Fibroblast of lung (primary cell): ENCODE data around the gene ABCF3.

Experiments used
- EZH2 ChIP-seq: IDR thresholded peaks from 2 replicates; pipeline ENCODE4 v1.5.1; 2012; ENCODE audit warnings: low read length, control low read depth, mild to moderate bottlenecking; ENCODE audit errors: missing control alignments
- TF ChIP-seq, protein P1 (sequence below), 2 donors: IDR thresholded peaks in 1 of 2; conservative IDR thresholded peaks in 1 of 2; 1 replicate in 1 of 2; 2 replicates in 1 of 2; pipeline ENCODE4 v1.5.1; 2011 to 2012; ENCODE audit warnings: low read length in 2 of 2, control low read depth in 1 of 2, inconsistent platforms in 1 of 2, low read depth in 1 of 2, mild to moderate bottlenecking in 1 of 2

DNA sequence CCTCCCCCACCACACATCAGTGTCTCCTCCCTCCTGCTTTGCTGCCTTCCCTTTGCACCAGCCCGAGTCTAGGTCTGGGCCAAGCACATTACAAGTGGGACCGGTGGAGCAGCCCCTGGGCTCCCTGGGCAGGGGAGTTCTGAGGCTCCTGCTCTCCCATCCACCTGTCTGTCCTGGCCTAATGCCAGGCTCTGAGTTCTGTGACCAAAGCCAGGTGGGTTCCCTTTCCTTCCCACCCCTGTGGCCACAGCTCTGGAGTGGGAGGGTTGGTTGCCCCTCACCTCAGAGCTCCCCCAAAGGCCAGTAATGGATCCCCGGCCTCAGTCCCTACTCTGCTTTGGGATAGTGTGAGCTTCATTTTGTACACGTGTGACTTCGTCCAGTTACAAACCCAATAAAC, 2.3 kb upstream of the ABCF3 start:
- TF ChIP-seq, protein P1, sequence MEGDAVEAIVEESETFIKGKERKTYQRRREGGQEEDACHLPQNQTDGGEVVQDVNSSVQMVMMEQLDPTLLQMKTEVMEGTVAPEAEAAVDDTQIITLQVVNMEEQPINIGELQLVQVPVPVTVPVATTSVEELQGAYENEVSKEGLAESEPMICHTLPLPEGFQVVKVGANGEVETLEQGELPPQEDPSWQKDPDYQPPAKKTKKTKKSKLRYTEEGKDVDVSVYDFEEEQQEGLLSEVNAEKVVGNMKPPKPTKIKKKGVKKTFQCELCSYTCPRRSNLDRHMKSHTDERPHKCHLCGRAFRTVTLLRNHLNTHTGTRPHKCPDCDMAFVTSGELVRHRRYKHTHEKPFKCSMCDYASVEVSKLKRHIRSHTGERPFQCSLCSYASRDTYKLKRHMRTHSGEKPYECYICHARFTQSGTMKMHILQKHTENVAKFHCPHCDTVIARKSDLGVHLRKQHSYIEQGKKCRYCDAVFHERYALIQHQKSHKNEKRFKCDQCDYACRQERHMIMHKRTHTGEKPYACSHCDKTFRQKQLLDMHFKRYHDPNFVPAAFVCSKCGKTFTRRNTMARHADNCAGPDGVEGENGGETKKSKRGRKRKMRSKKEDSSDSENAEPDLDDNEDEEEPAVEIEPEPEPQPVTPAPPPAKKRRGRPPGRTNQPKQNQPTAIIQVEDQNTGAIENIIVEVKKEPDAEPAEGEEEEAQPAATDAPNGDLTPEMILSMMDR (conservative IDR thresholded peaks at IDR 0.05 in 1 of 2, IDR thresholded peaks at IDR 0.05 in 1 of 2; ENCODE audit: low read depth in 1 of 2, low read length in 2 of 2), result no peak
- no peak for TF ChIP-seq EZH2
